Measurements from ENCODE around the gene RPA1.

Gene RPA1

DNA sequence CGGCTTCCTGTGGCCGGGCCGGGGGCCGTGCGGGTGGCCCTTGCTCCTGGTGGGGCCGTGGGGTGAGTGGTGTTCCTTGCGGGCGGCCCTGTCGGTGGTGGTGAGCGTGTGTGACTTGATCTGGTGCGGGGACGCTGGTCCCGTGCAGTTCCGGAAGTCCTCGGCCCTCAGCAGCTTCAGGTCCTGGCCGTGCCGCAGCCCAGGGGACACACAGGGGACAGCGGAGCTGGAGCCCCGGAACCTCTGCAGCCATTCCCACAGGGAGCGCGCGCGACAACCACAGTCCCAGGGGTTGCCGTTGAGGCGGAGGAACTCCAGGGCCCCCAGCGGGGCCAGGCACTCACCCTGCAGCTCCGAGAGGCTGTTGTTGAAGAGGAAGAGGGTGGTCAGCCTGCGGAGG lies 107.0 kb downstream of the RPA1 start:
- peak overlapping the region; percentile 65 for H3K27ac ChIP-seq
- no peaks in the 10 kb centered on the region for H3K27me3 ChIP-seq
- H4K20me1 ChIP-seq, result peaks cover 81% of the 10 kb centered on the region
- H3K9me3 ChIP-seq, result no peaks in the 10 kb centered on the region
- peaks cover 50% of the 10 kb centered on the region for H3K4me1 ChIP-seq
- H3K9ac ChIP-seq, result peak overlapping the region; percentile 60
- peak overlapping the region; percentile 88 for H3K4me2 ChIP-seq
- no peak for TF ChIP-seq Cebpa-rat (IDR thresholded peaks at IDR 0.05)
- H3K4me3 ChIP-seq, result peak overlapping the region; percentile 27
- H3K36me3 ChIP-seq, result no peaks in the 10 kb centered on the region

DNA sequence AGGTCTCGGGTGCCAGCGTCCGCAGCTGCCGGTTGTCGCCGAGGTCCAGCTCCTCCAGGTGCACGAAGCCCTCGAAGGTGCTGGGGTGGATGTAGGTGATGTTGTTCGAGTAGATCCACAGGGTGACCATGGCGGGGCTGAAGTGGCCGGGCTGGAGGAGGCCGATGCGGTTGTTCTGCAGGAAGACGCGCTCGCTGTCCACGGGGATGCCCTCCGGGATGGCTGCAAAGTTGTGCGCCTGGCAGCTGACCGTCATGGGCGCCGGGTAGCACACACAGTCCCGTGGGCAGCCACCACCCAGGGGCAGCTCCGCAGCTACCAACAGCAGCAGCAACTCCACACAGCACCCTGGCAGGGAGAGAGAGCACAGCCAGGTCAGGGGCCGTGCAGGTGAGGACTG lies 107.7 kb downstream of the RPA1 start:
- Histone ChIP-seq H3K27me3 (no peaks in the 10 kb centered on the region), H3K4me1 (peaks cover 53% of the 10 kb centered on the region), H3K4me2 (peak overlapping the region; percentile 88), H4K20me1 (peaks cover 86% of the 10 kb centered on the region), H3K27ac (peak overlapping the region; percentile 65), H3K4me3 (no peak overlapping the region), H3K36me3 (no peaks in the 10 kb centered on the region), H3K9ac (no peak overlapping the region), H3K9me3 (no peaks in the 10 kb centered on the region)
- no peak for TF ChIP-seq Cebpa-rat (IDR thresholded peaks at IDR 0.05)

DNA sequence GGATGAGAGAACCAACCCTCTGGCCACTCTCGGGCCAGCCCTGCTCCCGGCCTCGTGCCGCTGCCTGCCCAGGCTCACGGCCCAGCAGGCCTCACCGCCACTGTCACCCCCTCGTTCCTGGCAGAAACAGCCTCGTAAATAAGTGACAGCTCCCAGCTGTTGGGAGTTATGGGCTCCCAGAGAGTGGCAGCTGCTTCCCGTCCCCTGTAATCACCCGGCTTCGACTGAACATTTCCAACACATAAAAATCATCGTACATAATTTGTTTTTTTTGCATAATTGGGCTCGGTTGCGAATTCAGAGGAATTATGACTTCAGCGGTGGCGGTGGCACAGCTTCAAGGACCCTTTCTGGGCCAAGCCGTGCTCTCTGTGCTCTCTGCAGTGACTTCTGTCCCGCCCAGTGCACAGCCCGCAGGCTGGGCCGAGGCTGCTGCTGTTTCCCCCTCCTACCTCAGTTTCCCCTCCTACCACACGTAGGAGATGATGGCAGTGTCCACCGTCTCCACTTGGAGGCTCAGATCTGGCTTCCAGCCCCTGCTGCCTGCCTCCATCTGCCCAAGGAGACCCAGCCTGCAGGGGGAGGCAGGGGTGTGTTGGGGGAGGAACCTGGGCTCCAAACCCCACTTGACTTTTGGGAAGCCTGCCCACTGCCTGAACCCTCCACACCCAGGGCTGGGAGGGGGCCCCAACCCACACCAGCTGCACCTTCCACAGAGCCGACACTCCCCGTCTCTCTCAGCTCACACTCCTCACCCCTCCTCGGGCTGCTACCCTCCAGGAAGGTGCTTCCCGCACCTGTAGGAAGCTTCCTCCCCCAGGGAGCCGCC lies 110.4 kb downstream of the RPA1 start:
- no peak for TF ChIP-seq Cebpa-rat (IDR thresholded peaks at IDR 0.05)
- Histone ChIP-seq H3K9ac (0 out of 2 replicates have a peak overlapping the region, but pooled peaks have one; percentile 35), H3K9me3 (no peaks in the 10 kb centered on the region), H3K27me3 (no peaks in the 10 kb centered on the region), H3K27ac (peak overlapping the region; percentile 57), H3K4me1 (peaks cover 65% of the 10 kb centered on the region), H3K4me3 (no peak overlapping the region), H3K4me2 (peak overlapping the region; percentile 71), H4K20me1 (peaks cover 79% of the 10 kb centered on the region), H3K36me3 (no peaks in the 10 kb centered on the region)

DNA sequence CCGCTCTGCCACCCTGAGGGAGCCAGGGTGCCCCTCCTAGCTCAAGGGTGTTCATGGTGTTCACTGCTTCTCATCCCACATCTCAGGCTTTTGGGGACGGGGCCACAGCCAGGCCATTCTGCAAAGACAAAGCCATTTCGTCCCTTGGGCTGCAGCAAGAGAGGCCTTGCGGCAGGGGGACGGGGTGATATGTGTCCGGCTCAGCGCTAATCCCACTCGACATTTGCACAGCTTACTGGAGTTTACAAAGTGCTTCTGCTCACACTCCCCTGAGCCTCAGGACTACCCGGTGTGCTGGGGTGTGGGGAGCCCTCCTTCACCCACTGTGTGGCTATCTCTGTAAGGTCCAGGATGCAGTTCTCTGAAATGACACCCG lies 111.0 kb downstream of the RPA1 start:
- Histone ChIP-seq H3K4me2 (peak overlapping the region; percentile 71), H3K36me3 (no peaks in the 10 kb centered on the region), H3K4me1 (peaks cover 64% of the 10 kb centered on the region), H3K9me3 (no peaks in the 10 kb centered on the region), H4K20me1 (peaks cover 80% of the 10 kb centered on the region), H3K27ac (no peak overlapping the region; the same call in 1 of the 2 replicates), H3K9ac (0 out of 2 replicates have a peak overlapping the region, but pooled peaks have one; percentile 35), H3K27me3 (no peaks in the 10 kb centered on the region), H3K4me3 (no peak overlapping the region)
- TF ChIP-seq Cebpa-rat (IDR thresholded peaks at IDR 0.05), result no peak

DNA sequence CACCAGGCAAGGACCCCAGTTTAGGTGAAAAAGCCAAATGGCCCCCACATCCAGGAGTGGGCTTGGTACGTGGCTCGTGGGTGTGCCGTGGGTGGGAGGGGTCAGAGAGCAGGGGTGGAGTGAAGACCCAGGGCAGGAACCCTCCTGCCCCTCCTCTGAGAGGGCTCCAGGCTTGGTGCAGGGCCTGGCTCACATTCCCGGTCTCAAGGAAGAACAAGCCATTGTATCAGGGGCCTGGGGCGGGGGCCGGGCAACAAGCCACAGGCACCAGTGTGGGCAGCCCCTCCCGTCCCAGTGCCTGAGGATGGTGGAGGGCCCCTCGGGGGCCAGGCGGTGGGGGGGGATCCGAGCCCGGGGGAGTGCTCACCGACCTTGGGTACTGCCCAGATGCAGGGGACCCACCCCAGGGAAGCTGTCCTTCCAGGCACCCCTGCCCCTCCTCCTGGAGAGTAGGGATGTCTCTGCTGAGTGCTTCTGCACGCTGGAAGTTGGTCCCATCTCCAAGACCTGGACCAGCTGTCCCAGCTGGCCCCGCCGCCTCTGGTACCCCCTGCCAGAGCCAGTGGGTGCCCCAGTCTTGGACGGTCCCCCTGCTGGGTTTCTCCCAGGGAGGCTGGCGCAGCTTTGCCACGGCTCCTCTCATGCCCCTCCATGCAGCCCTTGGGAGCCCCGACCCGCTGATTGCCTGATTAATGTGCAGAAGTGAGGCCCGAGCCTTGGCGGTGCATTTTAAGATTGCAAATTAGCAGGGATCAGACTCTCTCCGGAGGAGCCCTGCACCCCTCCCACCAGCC lies 111.7 kb downstream of the RPA1 start:
- no peak overlapping the region for H3K9ac ChIP-seq
- H3K36me3 ChIP-seq, result no peaks in the 10 kb centered on the region
- peaks cover 80% of the 10 kb centered on the region for H4K20me1 ChIP-seq
- H3K4me3 ChIP-seq, result no peak overlapping the region
- H3K4me1 ChIP-seq, result peaks cover 64% of the 10 kb centered on the region
- peak overlapping the region; percentile 12; the same call in 1 of the 2 replicates for H3K27ac ChIP-seq
- H3K4me2 ChIP-seq, result peak overlapping the region; percentile 71; the same call in 1 of the 2 replicates
- TF ChIP-seq Cebpa-rat (IDR thresholded peaks at IDR 0.05), result no peak
- H3K27me3 ChIP-seq, result no peaks in the 10 kb centered on the region
- H3K9me3 ChIP-seq, result no peaks in the 10 kb centered on the region

DNA sequence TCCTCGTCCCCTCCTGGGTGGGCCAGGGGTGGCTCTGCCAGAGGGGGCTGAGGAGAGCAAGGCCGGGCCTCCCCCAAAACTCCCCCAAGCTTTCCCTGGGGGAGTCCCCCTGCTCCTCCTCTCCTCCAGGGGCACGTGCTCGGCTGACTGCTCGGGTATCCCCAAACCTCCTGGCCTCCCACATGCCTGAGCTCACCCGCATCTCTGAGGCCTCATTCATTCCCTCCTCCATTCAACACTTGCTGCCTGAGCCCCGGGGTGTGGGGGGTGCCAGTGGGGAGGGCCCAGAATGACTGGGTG lies 112.2 kb downstream of the RPA1 start:
- peak overlapping the region; percentile 12; the same call in 1 of the 2 replicates for H3K27ac ChIP-seq
- H3K4me2 ChIP-seq, result no peak overlapping the region; the same call in 1 of the 2 replicates
- H3K4me1 ChIP-seq, result peaks cover 60% of the 10 kb centered on the region
- no peak overlapping the region for H3K4me3 ChIP-seq
- no peaks in the 10 kb centered on the region for H3K36me3 ChIP-seq
- no peak for TF ChIP-seq Cebpa-rat (IDR thresholded peaks at IDR 0.05)
- H3K9ac ChIP-seq, result no peak overlapping the region
- no peaks in the 10 kb centered on the region for H3K27me3 ChIP-seq
- H4K20me1 ChIP-seq, result peaks cover 74% of the 10 kb centered on the region
- no peaks in the 10 kb centered on the region for H3K9me3 ChIP-seq

DNA sequence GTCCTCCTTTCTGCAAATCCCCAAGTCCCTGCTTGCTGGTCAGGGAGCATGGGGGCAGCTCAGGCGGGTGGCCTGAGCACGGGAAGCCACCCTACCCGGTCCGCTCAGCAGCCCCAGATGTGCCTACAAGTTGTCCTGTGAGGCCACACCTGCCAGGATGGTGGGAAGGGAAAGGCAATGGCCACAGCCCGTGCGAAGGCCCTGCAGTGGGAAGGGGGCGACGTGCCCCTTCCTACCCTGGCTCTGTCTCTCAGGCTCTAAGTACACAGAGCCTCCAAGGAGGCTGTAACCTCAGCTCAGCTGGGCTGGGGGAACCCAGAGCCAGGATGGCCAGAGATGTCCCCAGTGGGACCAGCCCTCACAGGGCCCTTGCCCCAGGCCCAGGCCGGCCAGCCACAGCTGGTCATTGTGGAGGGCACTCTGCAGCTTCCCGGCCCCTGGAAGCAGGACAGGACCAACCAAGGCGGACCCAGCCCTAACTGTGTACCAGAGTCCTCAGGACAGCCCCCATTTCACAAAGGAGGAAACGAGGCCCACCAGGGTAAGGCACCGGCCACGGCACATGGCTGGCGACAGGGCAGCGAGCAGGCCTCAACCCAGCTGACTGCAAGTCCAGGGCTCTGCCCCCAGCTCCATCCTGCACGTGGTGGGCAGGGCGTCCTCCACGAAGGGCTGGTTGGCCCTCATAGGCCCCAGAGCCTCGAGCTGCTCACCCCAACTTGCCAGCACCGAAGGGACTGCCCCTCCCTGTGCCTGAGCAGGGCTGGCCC lies 113.0 kb downstream of the RPA1 start:
- Histone ChIP-seq H3K4me1 (peaks cover 52% of the 10 kb centered on the region), H3K9me3 (no peaks in the 10 kb centered on the region), H3K36me3 (no peaks in the 10 kb centered on the region), H3K27ac (no peak overlapping the region; the same call in 1 of the 2 replicates), H3K4me3 (no peak overlapping the region), H3K4me2 (no peak overlapping the region), H3K9ac (no peak overlapping the region), H3K27me3 (no peaks in the 10 kb centered on the region), H4K20me1 (peaks cover 66% of the 10 kb centered on the region)
- no peak for TF ChIP-seq Cebpa-rat (IDR thresholded peaks at IDR 0.05)

DNA sequence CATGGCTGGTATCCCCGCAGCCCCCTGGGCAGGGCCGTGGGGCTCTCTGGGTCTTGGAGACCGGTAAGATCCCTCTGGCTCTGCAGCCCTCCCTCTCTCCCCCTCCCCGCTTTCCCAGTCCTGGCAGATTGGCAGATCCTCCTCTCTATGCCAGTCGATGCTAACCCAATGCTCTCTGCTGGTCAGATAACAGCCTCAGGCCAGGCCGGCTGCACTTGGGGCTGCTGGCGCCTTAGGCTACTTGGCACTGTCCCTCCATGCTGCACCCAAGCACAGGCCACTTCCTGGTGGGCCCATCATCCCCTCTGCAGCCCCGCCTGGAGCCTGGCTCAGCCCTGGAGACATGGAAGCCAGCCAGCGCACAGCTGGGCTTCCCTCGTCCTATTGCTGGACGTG lies 113.6 kb downstream of the RPA1 start:
- TF ChIP-seq Cebpa-rat (IDR thresholded peaks at IDR 0.05), result no peak
- Histone ChIP-seq H3K9ac (no peak overlapping the region), H3K36me3 (no peaks in the 10 kb centered on the region), H3K4me1 (peaks cover 55% of the 10 kb centered on the region), H3K4me3 (no peak overlapping the region), H3K9me3 (no peaks in the 10 kb centered on the region), H3K27me3 (no peaks in the 10 kb centered on the region), H4K20me1 (peaks cover 60% of the 10 kb centered on the region), H3K4me2 (no peak overlapping the region), H3K27ac (no peak overlapping the region; the same call in 1 of the 2 replicates)

DNA sequence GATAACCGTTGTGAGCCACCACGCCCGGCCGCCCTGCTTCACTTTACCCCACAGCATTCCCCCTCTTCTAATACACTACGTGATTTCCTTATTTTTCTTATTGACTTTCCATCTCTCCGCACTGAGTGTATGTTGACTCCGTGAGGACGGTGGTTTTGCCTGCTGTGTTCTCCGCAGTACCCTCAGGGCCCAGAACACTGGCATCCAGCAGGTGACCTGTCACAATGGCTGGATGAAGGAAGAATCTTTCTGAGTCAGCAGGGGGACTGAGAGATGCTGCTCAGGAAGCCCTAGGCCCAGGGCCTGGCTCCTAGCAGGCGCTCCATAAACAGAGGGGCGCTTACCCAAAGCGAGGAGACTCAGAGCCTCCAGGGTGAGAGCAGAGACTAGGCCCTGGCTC lies 115.8 kb downstream of the RPA1 start:
- Histone ChIP-seq H3K27me3 (no peaks in the 10 kb centered on the region), H3K4me3 (no peak overlapping the region), H4K20me1 (peaks cover 45% of the 10 kb centered on the region), H3K4me2 (no peak overlapping the region), H3K9ac (0 out of 2 replicates have a peak overlapping the region, but pooled peaks have one; percentile 34), H3K9me3 (no peaks in the 10 kb centered on the region), H3K4me1 (peaks cover 55% of the 10 kb centered on the region), H3K27ac (peak overlapping the region; percentile 68), H3K36me3 (no peaks in the 10 kb centered on the region)
- no peak for TF ChIP-seq Cebpa-rat (IDR thresholded peaks at IDR 0.05)

Measured in BLaER1 (cell line).